Measurements from ENCODE around the gene SND1. TPM values are rescaled to one million over a fixed set of nuclear protein-coding genes. Genes with fewer than 3 reads are reported as not detected.

SND1 gene
- total RNA-seq, 6 experiments from 2014 or later: 77.5 to 150 (median 126) TPM

GRCh38 chr7:128010391-128011127, 358.6 kb downstream of the SND1 start:
- DNase-seq (no peak), ATAC-seq (no peak)
- 86% methylated on average over 5 of the region's 7 CpGs for WGBS (ENCODE audit: insufficient coverage, low coverage, low lambda C conversion rate, missing lambda C conversion rate)
- no peak for TF ChIP-seq CTCF (IDR thresholded peaks at IDR 0.05)
- no peak for TF ChIP-seq POLR2A (IDR thresholded peaks at IDR 0.05)
- intact Hi-C loops (cut with DNase I): no loop called here
- Histone ChIP-seq H3K36me3 (peaks cover 0 to 3% (median 0%) of the 10 kb centered on the region in 4 donors), H3K27ac (peak overlapping the region in 1 of 3 donors; percentile 59), H3K4me1 (peaks cover 0 to 53% (median 17%) of the 10 kb centered on the region in 4 donors), H3K4me3 (no peak overlapping the region), H3K9me3 (no peaks in the 10 kb centered on the region), H3K27me3 (no peaks in the 10 kb centered on the region)

GRCh38 chr7:128011131-128011661, 359.2 kb downstream of the SND1 start:
- no peaks in the 10 kb centered on the region for H3K9me3 ChIP-seq
- peaks cover 0 to 3% (median 0%) of the 10 kb centered on the region in 4 donors for H3K36me3 ChIP-seq
- peak overlapping the region in 1 of 3 donors; percentile 59 for H3K27ac ChIP-seq
- intact Hi-C loops (cut with DNase I): no loop called here
- H3K27me3 ChIP-seq: no peaks in the 10 kb centered on the region
- H3K4me3 ChIP-seq: no peak overlapping the region
- WGBS (ENCODE audit: insufficient coverage, low coverage, low lambda C conversion rate, missing lambda C conversion rate): 8% methylated on average over 2 of the region's 2 CpGs
- DNase-seq (no peak), ATAC-seq (peak; percentile 49 to 77 (median 56))
- peaks cover 0 to 48% (median 15%) of the 10 kb centered on the region in 4 donors for H3K4me1 ChIP-seq
- TF ChIP-seq CTCF (IDR thresholded peaks at IDR 0.05) (no peak), POLR2A (IDR thresholded peaks at IDR 0.05) (no peak)

GRCh38 chr7:128014811-128015210, 362.8 kb downstream of the SND1 start:
- TF ChIP-seq POLR2A (IDR thresholded peaks at IDR 0.05) (no peak), CTCF (IDR thresholded peaks at IDR 0.05) (no peak)
- H3K36me3 ChIP-seq: peaks cover 0 to 3% (median 0%) of the 10 kb centered on the region in 4 donors
- ATAC-seq: no peak
- H3K27ac ChIP-seq: no peak overlapping the region
- H3K9me3 ChIP-seq: no peaks in the 10 kb centered on the region
- intact Hi-C loops (cut with DNase I): no loop called here
- no peaks in the 10 kb centered on the region for H3K27me3 ChIP-seq
- no peak for DNase-seq
- 94% methylated on average over 4 of the region's 4 CpGs for WGBS (ENCODE audit: insufficient coverage, low coverage, low lambda C conversion rate, missing lambda C conversion rate)
- no peak overlapping the region for H3K4me3 ChIP-seq
- H3K4me1 ChIP-seq: peaks cover 0 to 55% (median 15%) of the 10 kb centered on the region in 4 donors

GRCh38 chr7:128017460-128017859, 365.5 kb downstream of the SND1 start:
- peak overlapping the region in 1 of 3 donors; percentile 54 for H3K27ac ChIP-seq
- TF ChIP-seq CTCF (IDR thresholded peaks at IDR 0.05): no peak
- no peak for TF ChIP-seq POLR2A (IDR thresholded peaks at IDR 0.05)
- H3K9me3 ChIP-seq: no peaks in the 10 kb centered on the region
- intact Hi-C loops (cut with DNase I): no loop called here
- DNase-seq (no peak), ATAC-seq (peak in 3 of 4 donors; percentile 22 to 37 (median 23))
- H3K36me3 ChIP-seq: peaks cover 0 to 8% (median 0%) of the 10 kb centered on the region in 4 donors
- no peaks in the 10 kb centered on the region for H3K27me3 ChIP-seq
- H3K4me3 ChIP-seq: no peak overlapping the region
- peaks cover 0 to 34% (median 5%) of the 10 kb centered on the region in 4 donors for H3K4me1 ChIP-seq
- 83% methylated on average over 1 of the region's 6 CpGs for WGBS (ENCODE audit: insufficient coverage, low coverage, low lambda C conversion rate, missing lambda C conversion rate)

Data from right lobe of liver (tissue), 6 donors.